Subcutaneous adipose tissue (tissue), 4 donors: ENCODE measurements around the gene PSME2. TPM values are rescaled to one million over a fixed set of nuclear protein-coding genes. Genes with fewer than 3 reads are reported as not detected.

Experiments
- CTCF ChIP-seq: fragments of 450-650 bp; IDR thresholded peaks from one replicate; pipeline ENCODE4 v1.5.1; 2016; ENCODE audit warnings: low read depth, mild to moderate bottlenecking, control low read depth, antibody characterized with exemption, moderate library complexity
- total RNA-seq, 4 donors: library from RNA; depleted of rRNA; stranded (reverse); fragments of >200 nt; gene quantifications; one replicate each; pipeline ENCODE4 v1.1.0, GENCODE V29; 2016

Gene PSME2
- total RNA-seq, 4 donors from 2014 or later = 34.5 to 42.8 (median 39.5) TPM

GRCh38 chr14:24165785-24166184 lies 19.4 kb upstream of the PSME2 start:
- no peak for TF ChIP-seq CTCF

- TF ChIP-seq CTCF = no peak
Observed at GRCh38 chr14:24164518-24164991, 18.1 kb upstream of the PSME2 start.

DNA sequence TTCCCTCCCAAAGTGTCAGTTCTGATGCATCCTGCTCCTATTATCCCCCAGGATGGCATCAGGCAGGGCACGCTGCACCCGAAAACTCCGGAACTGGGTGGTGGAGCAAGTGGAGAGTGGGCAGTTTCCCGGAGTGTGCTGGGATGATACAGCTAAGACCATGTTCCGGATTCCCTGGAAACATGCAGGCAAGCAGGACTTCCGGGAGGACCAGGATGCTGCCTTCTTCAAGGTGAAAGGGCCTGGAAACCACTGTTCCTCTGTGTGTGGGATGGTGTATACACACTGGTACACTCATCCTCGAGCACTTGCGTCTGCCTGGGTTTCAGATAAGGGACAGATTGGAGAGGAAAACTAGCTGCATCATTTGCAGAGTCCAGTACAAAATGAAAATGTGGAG lies 15.7 kb upstream of the PSME2 start:
- no peak for TF ChIP-seq CTCF

DNA sequence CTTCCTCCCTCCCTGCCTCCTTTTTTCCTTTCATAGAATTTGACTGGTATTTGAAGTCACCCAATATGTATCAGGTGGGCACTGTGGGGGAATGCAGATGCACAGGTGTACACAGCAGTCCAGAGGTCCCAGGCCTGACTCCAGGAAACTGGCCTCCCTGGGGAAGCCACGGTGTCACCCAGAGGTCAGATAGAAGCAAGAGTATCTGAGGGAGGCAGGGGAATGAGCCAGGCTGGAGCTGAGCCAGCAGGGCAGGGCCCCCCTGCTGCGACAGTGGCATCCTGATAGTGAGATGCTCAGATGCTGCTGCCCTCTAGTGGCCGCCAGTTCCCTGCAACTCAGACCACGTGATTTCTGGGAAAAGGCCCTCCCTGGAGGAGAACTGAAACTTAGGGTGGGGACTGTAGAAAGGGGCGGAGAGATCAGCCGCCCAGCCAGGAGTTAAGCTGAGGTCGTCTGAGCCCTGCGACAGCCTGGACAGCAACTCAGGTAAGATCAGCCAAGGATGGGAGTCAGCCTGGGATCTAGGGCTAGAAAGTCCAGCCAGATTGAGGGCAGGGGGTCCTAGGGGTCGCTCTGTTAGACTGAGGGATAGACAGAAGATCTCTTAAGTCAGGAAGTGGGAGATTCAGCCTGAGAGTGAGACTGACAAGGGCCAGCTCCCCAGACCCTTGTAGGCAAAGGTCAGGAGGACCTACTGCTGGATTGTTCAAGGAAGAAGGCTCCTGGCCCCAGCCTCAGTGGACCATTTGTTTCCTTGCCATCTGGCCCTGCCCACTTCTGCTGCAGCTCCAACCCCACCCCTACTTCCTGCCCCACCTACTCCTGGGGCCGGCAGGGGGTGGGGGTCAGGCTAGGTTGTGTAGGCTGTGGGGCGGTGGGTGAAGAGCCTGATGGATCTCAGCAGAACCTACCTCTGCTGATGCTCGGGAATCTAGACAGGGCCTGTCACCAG lies 14.7 kb upstream of the PSME2 start, which contains the start of gene IRF9:
IRF9 (plus strand) TSS at position 416 of the 955 bp plus-strand sequence. CDS start 880 bp downstream, outside the sequence.
- no peak for TF ChIP-seq CTCF

DNA sequence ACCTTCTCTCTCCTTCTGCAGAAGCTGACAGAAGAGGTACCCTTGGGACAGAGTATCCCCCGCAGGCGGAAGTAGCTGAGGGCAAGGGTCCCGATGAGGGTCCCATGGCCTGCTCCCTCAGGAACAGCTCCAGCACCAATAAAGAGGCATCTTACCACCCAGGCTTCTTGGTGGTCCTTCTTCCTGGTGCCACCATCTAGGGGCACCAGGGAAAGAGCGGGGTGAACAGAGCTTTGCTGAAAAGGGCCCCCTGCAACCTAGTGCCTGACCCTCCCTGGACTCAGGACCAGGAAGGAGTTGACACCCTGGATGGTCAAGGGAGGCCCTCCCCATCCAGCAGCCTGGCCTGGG lies 14.1 kb upstream of the PSME2 start:
- TF ChIP-seq CTCF = no peak

GRCh38 chr14:24159777-24160498 lies 13.5 kb upstream of the PSME2 start:
- no peak for TF ChIP-seq CTCF

- no peak for TF ChIP-seq CTCF
Observed at GRCh38 chr14:24157331-24157730, 10.9 kb upstream of the PSME2 start.
